ENCODE data around the gene OR2F1.

The OR2F1 gene

DNA sequence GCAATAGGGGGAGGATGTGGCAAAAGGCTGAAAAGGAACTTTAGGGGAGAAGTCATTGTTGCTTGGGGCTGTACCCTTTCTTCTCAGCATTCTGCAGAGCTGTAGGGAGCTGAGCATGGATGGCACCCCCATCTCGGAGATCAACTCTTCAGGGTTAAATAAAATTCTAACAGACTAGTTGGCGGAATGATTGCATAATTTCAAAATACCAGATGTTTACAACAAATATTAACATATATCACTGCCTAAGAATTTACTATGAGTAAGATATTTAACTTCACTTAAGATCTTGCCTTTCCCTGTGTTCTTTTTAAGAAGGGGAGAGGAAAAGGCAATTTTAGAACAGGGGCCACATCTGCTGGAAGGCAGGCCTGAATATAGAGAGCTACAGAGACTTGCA, 509 bp upstream of the OR2F1 start:
- no peak for DNase-seq

DNA sequence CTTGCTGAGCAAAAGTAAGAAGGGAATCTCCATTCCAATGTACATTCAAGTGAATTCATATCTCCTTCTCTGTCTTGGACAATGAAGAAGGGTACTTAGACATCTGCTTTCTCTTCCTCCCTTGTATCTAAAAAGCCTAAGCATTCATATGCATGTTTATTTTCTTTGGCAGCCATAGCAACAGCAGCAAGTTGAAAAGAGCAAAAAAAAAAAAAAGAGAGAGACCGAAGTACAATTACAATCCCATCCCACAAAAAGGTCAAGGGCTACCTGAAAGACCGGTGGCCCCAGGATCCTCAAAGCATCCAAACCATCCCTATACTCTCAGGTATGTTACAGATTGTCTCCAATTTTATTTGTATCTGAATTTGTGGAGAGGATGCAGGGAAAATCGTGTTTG, 4.1 kb downstream of the OR2F1 start:
- DNase-seq, result no peak

DNA sequence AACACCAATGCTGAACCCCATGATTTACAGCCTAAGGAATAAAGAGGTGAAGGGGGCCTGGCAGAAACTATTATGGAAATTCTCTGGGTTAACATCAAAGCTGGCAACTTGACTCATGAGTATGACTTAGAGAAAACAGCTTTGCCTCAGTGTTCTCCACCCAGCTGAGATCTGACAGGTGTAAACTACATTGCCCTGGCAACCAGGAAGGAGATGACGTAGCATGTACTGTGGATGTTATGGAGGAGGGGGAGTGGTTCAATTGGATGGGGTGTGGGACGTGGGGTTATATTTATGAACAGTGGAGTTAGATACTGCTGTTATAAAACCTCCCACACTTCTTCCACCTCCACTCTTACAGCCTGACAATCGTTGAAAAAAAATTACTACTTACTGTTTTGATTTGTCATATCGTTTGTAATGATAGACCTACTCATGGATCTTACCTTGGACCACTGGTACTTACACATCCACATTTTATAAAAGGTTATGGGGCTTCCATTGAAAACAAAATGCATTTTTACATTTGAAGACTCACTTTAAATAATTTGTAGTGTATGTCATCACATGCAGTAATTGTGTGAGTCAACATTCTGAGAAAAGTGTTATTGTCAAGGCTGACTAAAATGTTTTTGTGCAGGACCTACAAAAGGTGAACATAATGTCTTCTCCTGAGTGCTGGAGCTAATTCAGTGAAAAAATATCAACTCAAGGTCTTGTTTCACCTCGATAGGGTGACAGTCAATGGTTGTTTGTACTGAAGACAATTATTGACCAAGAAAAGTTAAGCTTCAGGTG, 6.4 kb downstream of the OR2F1 start:
- no peak for DNase-seq

DNA sequence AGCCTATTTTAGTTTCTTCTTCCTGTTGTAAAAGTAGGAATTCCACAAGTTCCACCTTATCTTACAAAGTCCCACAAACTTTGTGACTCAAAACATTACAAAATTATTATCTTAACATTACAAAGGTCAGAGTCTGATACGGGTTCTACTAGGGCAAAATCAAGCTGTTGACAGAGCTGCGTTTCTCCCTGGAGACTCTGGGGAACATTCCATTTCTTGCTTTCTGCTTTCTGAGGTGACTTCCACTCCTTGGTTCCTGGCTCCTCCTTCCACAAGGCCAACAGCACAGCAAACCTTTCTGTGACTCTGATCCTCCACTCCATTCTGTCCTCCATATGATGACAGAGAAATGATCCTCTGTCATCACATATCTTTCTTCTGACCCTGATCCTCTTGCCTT, 10.6 kb downstream of the OR2F1 start:
- no peak for DNase-seq

DNA sequence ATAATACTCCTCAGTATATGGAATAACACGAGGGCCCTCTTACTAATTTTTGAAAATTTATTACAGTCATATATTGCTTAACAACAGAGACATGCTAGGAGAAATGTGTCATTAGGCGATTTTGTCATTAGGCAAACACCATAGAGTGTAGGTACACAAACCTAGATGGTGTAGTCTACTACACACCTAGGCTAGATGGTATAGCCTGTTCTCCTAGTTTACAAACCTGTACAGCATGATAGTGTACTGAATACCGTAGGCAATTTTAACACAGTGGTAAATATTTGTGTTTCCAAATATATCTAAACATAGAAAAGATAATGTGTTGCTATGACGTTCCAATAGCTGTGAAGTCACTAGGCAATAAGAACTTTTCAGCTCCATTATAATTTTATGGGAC, 12.8 kb downstream of the OR2F1 start:
- DNase-seq, result no peak

DNA sequence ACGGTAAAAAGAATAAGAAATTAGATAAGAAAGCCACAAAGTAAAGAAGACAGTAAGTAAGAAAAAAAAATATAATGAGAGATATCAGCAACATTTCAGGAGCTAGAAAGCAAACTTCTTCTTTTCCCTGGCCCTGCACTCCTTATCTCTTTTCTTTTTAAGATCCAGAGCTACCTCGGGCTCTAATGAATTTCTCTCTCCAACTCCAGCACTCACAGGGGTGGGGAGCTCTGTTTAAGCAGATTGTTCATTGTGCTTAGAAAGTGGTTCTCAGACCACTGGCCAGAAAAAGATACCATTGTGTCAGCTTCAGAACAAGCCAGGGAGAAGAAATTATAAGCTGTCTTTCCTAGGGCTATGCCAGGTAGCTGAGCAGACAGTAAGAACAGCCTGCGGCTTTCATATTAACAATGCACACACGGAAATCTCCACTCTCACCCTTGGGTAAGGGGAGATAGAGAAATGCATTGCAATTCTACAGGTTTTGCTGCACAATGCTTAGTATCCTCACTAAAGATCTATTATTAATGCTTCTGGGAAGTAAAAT, 19.3 kb downstream of the OR2F1 start:
- DNase-seq, result no peak

DNA sequence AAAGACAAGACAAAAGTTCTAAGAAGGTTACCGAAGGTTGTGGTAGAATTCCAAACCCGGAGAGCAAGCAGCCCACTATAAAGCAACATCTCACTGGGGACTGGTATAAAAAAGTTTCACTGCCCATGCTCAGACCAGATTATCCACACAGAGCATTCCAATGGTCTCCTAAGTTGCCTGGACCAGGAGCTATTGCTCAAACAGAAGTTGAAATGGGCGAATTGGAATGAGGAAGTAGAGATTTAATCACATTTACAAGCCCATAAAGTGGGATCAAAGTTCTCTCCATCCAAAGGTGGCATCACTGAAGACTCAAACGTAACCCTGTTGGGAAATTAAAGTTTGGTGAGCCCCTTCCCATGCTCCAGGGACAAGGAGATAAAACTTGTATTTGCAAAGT, 19.8 kb downstream of the OR2F1 start:
- no peak for DNase-seq

DNA sequence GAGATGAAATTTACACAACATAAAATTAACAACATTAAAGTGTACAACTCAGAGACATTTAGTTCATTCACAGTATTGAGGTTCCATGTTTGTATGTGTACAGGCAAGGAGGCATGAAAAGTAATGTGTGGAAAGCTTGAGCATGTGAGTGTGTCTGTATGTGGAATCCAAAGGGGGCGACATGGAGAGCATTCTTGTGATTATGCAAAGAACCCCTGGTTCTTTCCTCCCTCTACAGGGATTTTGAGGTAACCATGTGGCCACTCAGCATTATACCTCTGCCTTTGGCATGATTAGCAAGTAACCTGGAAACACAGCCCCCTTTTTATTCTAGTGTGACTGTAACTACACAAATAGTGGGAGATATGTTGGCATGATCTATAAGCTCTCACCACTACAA, 21.0 kb downstream of the OR2F1 start:
- DNase-seq, result no peak

DNA sequence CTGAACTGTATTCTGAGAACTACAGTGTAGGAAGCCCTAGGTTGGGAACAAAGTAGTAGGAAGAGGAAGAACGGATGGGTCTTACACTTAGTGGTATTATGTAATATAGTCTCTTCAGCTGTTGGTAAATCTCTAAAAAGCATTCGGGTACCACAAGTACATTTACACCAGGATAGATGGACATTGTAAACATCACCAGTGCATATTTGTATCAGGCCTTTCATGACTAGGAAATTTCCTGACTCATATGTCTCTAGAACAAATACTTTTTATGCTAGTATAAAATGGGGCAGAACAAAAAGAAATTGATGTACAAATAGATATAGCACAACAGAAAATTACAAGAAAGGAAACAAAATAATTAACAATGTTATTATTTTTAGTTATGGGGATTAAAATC, 23.9 kb downstream of the OR2F1 start:
- no peak for DNase-seq

DNA sequence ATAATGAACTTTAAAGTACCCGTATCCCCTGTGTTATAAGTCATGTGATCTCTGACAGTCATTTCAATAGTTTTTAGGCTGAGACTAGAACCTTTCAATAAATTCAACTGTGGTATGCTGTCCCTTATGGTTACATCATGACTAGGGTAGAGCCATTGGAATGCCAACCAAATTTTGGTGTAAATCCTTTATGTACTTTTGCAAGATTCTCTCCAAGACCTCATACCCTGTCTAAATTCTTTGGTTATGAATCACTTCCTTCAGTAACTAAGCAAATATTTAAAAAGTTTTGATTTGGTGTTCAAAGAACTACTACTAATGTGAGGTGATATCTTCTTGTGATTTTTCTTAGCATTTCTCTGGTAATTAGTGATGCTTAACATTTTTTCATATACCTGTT, 24.7 kb downstream of the OR2F1 start:
- no peak for DNase-seq

DNA sequence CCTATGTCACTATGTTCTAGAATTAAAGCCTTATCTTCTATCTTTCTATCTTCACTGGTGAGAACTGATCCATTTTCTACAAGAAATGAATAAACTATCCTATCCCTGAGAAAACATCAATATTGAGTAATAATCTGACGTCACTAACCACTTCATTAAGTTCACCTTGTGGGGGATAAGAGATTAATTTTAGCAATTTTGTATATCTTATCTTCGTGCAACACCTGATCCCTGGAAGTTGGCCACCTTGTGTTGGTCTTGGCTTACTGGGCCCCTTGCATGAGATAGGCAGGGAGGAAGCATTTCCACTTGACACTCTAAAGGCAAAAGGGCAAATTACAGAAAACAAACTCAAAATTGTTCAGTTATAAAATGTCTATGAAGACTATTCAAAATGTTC, 25.4 kb downstream of the OR2F1 start:
- DNase-seq, result no peak

DNA sequence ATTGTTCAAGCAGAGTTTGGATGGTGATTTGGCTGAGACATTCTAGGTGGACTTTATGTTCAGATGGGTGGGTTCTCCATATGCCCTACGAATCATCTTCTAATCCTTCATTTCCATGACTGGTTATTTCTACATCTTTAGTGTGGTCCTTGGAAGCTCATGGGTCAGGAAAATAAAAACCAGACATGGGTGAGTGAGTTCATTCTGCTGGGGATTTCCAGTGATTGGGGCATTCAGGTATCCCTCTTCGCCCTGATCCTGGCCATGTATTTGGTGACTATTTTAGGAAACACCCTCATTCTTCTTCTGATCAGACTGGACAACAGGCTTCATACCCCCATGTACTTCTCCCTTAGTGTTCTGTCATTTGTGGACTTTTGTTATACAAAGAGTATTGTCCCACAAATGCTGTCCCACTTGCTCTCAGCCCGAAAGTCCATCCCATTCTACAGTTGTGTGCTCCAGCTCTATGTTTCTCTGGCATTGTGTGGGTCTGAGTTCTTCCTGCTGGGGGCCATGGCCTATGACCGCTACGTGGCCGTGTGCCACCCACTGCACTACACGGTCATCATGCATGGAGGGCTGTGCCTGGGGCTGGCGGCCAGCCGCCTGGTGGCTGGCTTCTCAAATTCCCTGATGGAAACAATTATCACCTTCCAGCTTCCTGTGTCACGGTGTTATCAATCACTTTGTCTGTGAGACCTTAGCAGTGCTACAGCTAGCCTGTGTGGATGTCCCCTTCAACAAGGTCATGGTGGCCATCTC, 26.3 kb downstream of the OR2F1 start:
- DNase-seq, result no peak

DNA sequence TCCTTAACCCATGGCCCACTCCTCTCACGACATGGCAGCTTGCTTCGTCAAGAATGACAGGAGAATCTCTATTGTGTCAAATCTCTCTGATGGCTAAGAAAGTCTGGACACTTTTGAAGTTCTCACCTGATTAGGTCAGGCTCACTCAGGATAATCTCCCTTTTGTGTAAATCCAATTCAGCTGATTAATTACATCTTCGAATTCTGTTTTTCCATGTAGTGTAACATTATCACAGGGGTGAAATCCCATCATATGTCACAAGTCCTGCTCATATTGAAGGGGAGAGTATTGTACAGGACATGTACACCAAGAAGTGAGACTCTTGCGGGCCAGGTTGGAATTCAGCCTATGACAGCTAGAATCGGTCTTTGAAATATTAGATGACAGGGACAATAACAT, 29.3 kb downstream of the OR2F1 start:
- no peak for DNase-seq

DNA sequence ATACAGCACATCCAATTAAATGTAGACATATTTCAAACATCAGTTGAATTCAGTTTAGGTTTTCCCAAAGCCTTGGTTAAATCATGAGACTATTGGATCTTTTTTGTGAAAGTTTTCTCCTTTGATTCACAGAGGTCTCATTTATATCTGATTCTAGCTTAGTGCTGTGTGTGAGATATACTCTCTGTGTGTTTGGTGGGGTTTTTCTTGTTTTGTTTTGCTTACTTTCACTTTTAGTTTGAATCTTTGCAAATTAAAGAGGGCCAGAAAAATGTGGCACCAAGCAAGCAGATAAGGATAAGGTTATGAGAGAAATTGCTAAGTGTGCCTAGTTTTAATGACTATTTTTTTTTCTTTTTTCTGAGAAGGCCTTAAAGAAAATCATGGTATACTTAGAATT, 32.9 kb downstream of the OR2F1 start:
- DNase-seq, result no peak

DNA sequence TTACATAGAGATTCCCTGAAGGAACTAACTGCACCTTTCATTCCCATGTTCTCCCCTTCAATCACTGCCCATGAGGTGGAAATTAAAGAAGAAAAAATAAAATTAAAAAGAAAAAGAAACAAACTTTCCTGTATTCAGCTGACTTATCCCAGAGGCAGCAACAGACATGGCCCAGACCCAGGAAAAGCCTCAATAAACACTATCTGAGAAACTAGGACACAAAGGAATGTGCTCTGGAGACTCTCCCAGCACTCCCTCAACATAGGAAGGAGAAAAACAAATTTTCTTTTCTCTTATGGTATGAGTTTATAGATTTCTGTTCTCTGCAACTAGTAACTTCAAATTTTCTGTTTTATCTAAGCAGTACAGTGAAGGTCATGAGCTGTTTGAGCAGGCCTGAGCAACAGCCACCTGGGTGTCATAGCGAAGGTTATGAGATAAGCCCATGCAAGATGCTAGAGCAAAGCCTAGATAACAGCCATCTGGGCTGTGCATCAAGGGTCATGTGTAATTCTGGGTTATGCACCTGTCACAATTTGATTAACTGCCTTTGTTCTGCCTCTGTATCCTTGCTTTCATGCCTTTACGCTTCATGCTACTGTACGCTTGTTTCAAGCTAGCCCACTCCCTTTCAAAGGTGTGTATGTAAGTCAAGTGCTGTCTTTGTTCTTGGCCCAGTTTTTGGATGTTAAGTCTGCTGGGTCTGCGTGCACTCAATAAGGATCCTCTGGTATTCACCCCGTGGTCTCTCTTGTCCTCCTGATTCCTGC, 34.5 kb downstream of the OR2F1 start:
- no peak for DNase-seq

DNA sequence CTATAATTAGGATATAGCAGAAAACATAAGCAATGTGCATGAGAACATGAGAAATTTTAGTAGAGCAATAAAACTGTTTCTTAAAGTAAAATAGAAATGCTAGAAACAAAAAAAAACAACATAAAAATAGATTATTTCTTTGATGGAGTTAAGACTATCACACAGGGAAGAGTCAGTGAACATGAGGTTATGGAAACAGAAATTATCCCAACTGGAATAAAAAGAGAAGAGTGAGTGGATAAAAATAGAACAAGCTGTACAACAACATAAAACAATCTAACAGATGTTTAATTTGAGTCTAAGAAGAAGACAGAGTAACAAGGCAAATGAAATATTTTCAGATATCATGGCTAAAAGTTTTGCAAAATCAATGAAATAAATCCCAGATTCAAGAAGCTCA, 38.0 kb downstream of the OR2F1 start:
- no peak for DNase-seq

DNA sequence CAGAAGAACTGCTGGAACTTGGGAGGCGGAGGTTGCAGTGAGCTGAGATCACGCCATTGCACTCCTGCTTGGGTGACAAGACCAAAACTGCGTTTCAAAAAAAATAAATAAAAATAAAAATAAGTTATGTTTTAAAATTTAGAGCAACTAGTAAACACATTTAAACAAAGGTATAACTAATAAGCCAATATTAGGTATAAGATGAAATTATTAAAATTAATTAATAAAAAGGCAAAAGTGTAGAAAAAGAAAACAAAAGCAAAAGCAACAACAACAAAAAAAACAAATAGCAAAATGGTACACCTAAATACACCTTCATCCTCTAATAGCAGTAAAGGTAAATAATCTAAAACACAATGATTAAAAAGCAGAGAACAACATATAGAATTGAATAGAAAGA, 39.3 kb downstream of the OR2F1 start:
- DNase-seq, result no peak

DNA sequence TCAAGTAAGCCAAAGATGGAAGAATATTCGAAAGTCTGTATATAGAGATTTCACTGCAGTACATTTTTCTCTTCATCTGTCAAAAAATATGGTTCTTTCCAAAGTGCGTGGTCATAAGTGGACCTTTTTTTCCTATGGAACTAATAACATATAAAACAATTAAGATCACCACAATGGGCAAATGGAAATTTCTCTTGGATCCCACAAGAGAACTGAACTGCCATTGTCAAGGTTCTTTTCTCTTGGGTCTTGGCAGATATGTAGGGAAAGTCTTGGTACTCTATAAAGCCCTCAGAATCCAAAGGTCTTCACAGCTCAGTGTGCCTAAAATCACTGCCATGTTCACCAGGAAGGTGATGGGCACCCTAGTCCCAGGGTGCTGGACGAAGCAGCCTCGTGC, 45.4 kb downstream of the OR2F1 start, which contains the start of gene OR6B1:
OR6B1 (plus strand) TSS at position 301 of the 400 bp plus-strand sequence. CDS start 3,677 bp downstream, outside the sequence.
- DNase-seq, result no peak

DNA sequence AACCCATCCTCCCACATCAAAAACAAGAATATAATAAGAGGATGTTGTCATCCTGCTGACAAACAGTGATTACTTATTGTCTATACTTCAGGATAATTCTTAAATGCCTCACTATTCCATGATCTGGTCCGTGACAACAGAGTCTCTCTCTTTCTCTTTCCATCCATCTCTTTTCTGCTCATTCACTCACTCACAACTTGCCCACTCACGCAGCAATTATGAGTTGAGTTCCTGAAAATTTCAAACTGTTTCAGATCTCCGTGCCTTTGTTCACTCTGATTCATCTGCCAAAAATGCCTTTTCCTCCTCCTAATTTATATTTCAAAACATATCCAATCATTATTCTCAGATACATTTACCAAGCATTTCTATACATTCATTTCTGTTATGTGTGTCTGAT, 46.9 kb downstream of the OR2F1 start:
- DNase-seq, result no peak

DNA sequence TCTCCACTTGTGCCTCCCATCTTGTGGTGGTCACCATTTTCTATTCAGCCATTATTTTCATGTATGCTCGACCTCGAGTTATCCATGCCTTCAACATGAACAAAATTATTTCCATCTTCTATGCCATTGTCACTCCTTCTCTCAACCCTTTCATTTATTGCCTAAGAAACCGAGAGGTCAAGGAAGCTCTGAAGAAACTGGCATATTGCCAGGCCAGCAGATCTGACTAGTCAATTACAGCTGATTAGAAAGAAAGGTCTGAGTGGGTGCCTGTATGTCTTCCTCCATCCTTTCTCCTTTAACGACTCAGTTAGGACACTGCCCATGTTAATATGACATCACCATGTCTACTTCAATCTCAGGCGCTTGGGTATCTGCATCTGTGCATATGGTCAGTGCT, 50.1 kb downstream of the OR2F1 start:
- no peak for DNase-seq

DNA sequence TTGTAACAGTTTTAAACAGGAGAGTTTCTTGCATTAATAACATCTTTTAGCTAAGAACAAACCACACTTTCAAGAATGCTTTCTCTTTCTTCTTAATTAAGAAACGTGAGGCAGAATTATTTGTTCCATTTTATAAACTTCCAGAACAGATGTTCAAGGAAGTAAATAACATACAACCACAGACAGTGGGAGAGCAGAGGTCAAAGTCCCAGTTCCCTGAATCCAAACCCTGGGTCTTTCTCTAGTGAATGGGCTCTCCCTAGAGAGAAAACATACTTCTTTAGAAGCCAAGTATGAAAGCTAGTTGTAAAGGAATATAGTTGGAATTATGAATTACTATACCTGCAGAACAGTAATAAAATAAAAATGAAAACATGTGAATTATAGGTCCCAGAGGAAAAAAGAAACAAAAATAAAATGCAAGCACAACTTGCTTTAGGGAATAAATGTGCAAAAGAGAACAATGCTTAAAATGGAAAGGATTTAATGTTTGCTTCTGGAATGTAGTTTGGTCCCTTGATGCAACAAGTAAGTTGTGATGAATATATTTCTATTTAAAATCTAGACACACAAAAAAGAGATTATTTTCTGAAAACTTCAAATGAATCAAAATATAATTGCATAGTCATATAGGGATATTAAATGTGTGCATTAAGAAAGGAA, 51.5 kb downstream of the OR2F1 start:
- no peak for DNase-seq

DNA sequence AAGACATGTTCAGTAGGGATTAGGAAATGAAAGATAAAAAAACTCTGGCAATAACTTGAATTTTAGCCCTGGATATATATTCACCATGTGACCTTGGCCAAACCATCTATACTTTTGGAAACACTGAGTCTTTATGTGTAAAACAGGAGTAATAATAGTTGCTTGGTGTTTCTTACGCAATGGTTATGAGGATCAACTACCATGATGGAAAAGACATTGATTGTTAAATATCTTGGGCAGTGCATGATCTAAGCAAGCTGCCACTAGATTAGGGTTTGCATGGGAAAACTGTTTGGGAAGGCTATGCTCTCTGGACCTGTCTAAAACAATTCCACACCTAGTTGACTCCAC, 52.0 kb downstream of the OR2F1 start:
- no peak for DNase-seq

DNA sequence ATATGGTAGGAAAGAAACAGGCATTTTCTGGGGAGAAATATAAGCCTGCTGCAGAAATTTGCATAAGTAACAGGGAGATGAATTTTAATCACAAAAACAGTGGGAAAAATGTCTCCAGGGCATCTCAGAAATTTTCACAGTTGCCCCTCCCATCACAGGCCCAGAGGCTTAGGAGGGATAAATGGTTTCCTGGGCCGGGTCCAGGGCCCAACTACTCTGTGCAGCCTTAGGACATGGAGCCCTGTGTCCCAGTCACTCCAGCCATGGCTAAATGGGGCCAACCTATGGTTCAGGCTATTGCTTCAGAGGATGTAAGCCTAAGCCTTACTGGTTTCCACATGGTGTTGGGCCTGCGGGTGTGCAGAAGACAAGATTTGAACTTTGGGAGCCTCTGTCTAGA, 54.7 kb downstream of the OR2F1 start:
- DNase-seq, result no peak

Data from NCI-H187 (cell line).